MM.1S (cell line): ENCODE data around the gene LSM14B.

Source experiments
- CTCF ChIP-seq: fragments of 300-600 bp; sonication (generic); IDR thresholded peaks from 2 replicates; pipeline ENCODE4 v1.5.1; 2016; ENCODE audit warnings: antibody characterized with exemption, low read length, mixed read lengths
- EZH2 ChIP-seq: fragments of 300-600 bp; sonication (generic); optimal IDR thresholded peaks from 2 replicates; pipeline ENCODE3; 2017; ENCODE audit warnings: low read depth, mild to moderate bottlenecking, antibody characterized with exemption, low read length, mixed read lengths
- EZH2phosphoT487 ChIP-seq: fragments of 300-600 bp; sonication (generic); IDR thresholded peaks from 2 replicates; pipeline ENCODE4 v1.6.1; 2018; ENCODE audit warnings: antibody characterized with exemption, low read length

GRCh38 chr20:62104791-62105345, 17.4 kb upstream of the LSM14B start:
- TF ChIP-seq EZH2 (no peak), CTCF (no peak), EZH2phosphoT487 (no peak)
